Tibial artery (tissue), 4 donors: ENCODE measurements around the gene ATP6V0C.

Experiments used
- DNase-seq, 2 donors: peaks; one replicate each; pipeline ENCODE4 v3.0.0-alpha.2; 2019
- H3K27ac ChIP-seq, 2 donors: fragments of 200-600 bp; sonication (generic) in 1 of 2; 1 replicate in 1 of 2; 2 replicates in 1 of 2; pipeline ENCODE4 v1.5.1; 2018 to 2019; ENCODE audit warnings: mild to moderate bottlenecking in 1 of 2
- H3K27me3 ChIP-seq, 2 donors: fragments of 200-600 bp; sonication (generic) in 1 of 2; one replicate each; pipeline versions ENCODE4 v1.5.1 to v1.6.0; 2016 to 2019
- H3K36me3 ChIP-seq, 3 donors: fragments of 200-600 bp; sonication (generic) in 2 of 3; one replicate each; pipeline ENCODE4 v1.5.1; 2016 to 2019; ENCODE audit warnings: mild to moderate bottlenecking in 2 of 3
- H3K4me1 ChIP-seq, 4 donors: fragments of 200-600 bp; sonication (generic) in 2 of 4; 1 replicate in 3 of 4; 2 replicates in 1 of 4; pipeline ENCODE4 v1.5.1; 2016 to 2019
- H3K4me3 ChIP-seq, 2 donors: fragments of 200-600 bp; sonication (generic) in 1 of 2; 1 replicate in 1 of 2; 2 replicates in 1 of 2; pipeline ENCODE4 v1.5.1; 2018 to 2019; ENCODE audit warnings: mild to moderate bottlenecking in 2 of 2
- H3K9me3 ChIP-seq, 3 donors: fragments of 200-600 bp; sonication (generic) in 1 of 3; one replicate each; pipeline ENCODE4 v1.5.1; 2016 to 2019
- intact Hi-C: fragments of 100-400 bp; cut with DNase I; formaldehyde crosslinking; loops from one replicate; pipeline ENCODE4 v1.15.0; 2023; ENCODE audit warnings: low total_unique reads
- TF ChIP-seq, protein P1 (sequence below), 2 experiments: fragments of 200-600 bp in 1 of 2; fragments of 450-650 bp in 1 of 2; IDR thresholded peaks; one replicate each; pipeline ENCODE4 v1.5.1; 2017 to 2019; ENCODE audit warnings: antibody characterized with exemption in 2 of 2, mild to moderate bottlenecking in 1 of 2, moderate library complexity in 1 of 2

The ATP6V0C gene

DNA sequence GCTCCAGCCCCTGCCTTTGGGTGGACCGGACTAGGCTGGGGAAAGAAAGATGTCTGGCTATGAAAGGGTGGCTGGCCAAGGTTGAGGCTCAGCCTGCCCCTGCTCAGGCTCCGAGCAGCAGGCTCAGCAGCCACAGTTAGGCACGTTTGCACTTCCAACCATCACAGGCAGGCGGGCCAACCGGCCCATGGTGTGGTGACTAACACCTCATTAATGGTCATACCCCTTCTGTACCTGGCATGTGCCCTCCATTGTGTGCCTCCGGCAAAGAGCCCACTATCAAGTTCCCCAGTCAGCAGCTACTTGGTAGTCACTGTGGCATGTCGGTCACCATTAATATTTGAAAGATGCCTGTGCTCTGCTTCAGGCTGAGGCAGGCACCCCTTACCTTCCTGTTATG, 32.1 kb upstream of the ATP6V0C start:
- Histone ChIP-seq H3K36me3 (no peaks in the 10 kb centered on the region), H3K4me1 (peaks cover 0 to 39% (median 6%) of the 10 kb centered on the region in 4 donors), H3K4me3 (no peak overlapping the region), H3K9me3 (no peaks in the 10 kb centered on the region), H3K27me3 (no peaks in the 10 kb centered on the region), H3K27ac (no peak overlapping the region)
- TF ChIP-seq, protein P1, sequence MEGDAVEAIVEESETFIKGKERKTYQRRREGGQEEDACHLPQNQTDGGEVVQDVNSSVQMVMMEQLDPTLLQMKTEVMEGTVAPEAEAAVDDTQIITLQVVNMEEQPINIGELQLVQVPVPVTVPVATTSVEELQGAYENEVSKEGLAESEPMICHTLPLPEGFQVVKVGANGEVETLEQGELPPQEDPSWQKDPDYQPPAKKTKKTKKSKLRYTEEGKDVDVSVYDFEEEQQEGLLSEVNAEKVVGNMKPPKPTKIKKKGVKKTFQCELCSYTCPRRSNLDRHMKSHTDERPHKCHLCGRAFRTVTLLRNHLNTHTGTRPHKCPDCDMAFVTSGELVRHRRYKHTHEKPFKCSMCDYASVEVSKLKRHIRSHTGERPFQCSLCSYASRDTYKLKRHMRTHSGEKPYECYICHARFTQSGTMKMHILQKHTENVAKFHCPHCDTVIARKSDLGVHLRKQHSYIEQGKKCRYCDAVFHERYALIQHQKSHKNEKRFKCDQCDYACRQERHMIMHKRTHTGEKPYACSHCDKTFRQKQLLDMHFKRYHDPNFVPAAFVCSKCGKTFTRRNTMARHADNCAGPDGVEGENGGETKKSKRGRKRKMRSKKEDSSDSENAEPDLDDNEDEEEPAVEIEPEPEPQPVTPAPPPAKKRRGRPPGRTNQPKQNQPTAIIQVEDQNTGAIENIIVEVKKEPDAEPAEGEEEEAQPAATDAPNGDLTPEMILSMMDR (IDR thresholded peaks at IDR 0.05), result no peak
- DNase-seq, result no peak
- intact Hi-C loops, result no loop called here

DNA sequence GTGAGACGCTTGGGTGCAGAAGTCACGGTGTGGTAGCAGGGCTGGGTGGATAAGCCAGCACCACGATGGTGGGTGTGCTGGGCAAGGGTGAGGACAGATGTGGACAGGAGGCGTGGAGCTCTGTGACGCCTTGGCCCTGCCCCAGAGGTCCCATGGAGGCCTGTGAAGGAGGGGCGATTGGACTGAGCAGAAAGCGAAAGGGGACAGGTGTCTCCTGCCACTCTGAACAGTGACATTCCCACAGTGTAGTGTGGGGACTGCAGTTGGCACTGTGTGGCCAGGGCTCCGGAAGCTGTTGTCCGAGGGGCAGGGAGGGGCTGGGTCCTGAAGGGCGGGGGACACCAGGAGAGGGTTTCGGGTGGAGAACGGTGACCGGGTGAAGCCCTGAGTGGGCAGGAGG, 31.5 kb upstream of the ATP6V0C start:
- H3K36me3 ChIP-seq, result no peaks in the 10 kb centered on the region
- no peaks in the 10 kb centered on the region for H3K9me3 ChIP-seq
- peak overlapping the region in 1 of 2 donors; percentile 65 for H3K27ac ChIP-seq
- no peaks in the 10 kb centered on the region for H3K27me3 ChIP-seq
- peaks cover 0 to 43% (median 6%) of the 10 kb centered on the region in 4 donors for H3K4me1 ChIP-seq
- intact Hi-C loops, result no loop called here
- TF ChIP-seq, protein P1 (IDR thresholded peaks at IDR 0.05), result no peak
- DNase-seq, result no peak
- no peak overlapping the region for H3K4me3 ChIP-seq

DNA sequence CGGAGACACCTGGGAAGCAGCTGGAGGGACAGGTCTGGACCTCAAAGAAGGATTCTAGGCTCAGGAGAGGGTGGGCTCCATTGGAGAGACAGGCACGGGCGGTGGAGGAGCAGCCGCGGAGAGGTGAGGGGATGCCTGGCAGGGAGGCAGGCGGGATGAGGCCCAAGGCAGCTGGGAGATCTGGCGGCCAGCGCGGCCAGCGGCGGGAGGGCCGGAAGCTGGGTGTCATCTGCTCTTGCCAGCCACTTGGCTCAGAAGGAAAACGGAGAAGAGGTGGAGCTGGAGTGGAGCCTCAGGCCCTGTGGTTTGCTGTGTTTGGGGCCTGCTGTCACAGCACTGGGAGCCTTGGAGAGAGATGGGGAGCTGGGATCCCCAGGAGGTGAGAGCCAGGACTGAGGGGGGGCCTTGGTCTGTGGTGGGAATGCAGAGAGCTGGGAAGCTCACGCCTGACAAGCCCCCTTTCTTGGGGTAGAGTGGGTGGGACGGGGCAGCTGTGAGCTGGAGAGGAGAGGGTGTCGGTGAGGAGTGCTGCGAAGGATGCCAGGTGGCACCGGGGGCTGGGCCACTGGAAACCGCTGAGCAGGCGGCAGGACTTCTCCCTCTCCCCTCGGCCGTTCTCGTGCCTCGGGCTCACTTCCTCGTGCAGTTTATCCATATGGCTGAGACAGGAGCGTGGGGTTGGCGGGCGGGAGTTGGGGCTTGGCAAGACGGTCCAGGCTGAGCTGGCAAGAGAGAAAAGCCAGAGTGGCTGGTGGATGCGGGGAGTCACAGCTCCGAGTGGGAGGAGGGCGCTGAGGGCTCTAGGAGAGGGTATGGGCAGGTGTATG, 30.8 kb upstream of the ATP6V0C start:
- intact Hi-C loops, result no loop called here
- peak in 1 of 2 donors; percentile 55 for DNase-seq
- TF ChIP-seq, protein P1 (IDR thresholded peaks at IDR 0.05), result no peak
- H3K9me3 ChIP-seq, result no peaks in the 10 kb centered on the region
- H3K27me3 ChIP-seq, result no peaks in the 10 kb centered on the region
- H3K36me3 ChIP-seq, result no peaks in the 10 kb centered on the region
- peak overlapping the region; percentile 60 to 65 for H3K27ac ChIP-seq
- H3K4me1 ChIP-seq, result peaks cover 0 to 50% (median 6%) of the 10 kb centered on the region in 4 donors
- H3K4me3 ChIP-seq, result peak overlapping the region; percentile 18 to 35

DNA sequence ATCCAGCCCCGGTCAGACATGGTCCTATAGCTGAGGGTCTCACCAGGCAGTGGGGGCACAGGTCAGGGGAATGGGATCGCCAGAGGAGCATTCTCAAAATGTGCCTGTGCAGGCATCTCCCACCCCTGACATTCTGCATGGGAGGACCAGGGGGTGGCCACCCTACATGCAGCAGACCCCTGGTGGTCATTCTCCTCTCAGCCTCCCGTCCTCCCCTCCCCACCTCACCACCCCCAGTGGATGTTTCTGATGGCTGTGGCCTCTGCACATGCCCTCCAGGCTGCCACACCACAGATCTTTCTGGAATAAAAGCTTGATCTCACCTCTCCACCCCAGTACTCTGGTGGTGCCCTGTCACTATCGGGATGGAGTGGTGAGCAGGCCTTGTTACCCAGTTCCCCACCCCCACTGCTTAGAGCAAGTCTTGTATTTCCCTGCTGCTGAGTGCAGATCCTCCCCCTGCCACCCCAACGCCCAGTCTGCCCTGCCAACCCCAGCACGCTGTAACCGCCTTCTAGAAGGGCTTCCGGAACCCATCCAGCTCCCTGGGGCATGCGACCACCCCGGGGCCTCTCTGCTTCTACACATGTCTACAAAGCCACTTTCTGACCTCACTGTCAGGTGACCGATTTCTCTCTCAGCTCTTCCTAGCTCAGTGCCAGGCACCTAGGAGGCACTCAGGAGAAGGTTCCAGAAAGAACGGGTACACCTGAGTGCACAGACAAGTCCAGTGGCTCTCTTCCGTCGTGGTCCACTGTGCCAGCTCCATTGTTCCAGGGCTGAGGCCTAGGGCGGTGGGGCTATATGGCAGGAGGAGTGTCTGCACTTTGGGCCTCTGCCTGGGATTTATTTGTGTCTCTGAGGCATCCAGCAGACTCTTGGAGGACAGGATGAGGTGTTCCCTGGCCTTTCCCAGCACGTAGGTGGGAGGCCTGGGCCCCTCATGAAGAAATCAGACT, 29.5 kb upstream of the ATP6V0C start:
- intact Hi-C loops, result no loop called here
- no peaks in the 10 kb centered on the region for H3K9me3 ChIP-seq
- no peaks in the 10 kb centered on the region for H3K27me3 ChIP-seq
- no peak for DNase-seq
- peak overlapping the region in 1 of 2 donors; percentile 60 for H3K27ac ChIP-seq
- H3K36me3 ChIP-seq, result no peaks in the 10 kb centered on the region
- no peak overlapping the region for H3K4me3 ChIP-seq
- H3K4me1 ChIP-seq, result peaks cover 0 to 52% (median 6%) of the 10 kb centered on the region in 4 donors
- TF ChIP-seq, protein P1 (IDR thresholded peaks at IDR 0.05), result no peak

DNA sequence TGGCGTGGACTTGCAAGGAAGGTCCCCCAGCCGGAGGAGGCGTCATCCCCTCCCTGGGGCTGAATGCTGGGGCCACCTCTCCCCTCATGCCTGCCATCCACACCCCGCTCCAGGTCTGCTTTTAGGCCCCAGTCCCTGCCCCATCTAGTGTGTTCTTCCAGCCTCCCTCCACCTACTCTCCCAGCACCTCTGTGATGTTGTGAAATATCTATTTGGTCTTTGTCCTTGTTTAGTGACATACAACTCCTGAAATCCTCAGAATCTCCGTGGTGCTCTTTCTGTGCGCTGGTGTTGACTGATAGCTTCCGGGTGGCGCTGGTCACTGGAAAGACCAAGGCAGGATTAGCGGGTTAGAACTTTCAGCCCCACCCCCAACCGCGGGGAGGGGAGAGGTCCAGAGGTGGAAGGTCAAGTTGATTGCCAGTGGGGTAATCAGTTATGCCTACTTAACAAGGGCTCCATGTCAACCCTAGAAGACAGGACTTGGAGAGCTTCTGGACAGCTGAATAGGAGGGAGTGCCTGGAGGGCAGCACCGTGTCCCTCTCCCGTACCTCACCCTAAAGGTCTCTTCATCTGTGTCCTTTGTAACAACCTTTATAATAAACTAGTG, 28.7 kb upstream of the ATP6V0C start:
- Histone ChIP-seq H3K36me3 (no peaks in the 10 kb centered on the region), H3K4me3 (no peak overlapping the region), H3K4me1 (peaks cover 0 to 52% (median 6%) of the 10 kb centered on the region in 4 donors), H3K27ac (no peak overlapping the region), H3K27me3 (no peaks in the 10 kb centered on the region), H3K9me3 (no peaks in the 10 kb centered on the region)
- TF ChIP-seq, protein P1 (IDR thresholded peaks at IDR 0.05), result no peak
- no peak for DNase-seq
- intact Hi-C loops, result no loop called here
